NCI-H510A treated with DMSO at 0.1 percent for 48 hours (cell line): Measurements from ENCODE around the gene PHF5A.
"Not testable (repeated sequence)": the region's sequence is repeated elsewhere in the genome, so short reads cannot be mapped to it uniquely, and the experiment has no call there.

Source experiments
- DNase-seq: peaks from one replicate; lab custom pipeline; 2025; lab: John Stamatoyannopoulos, UW

Gene PHF5A

GRCh38 chr22:41488076-41488475 is 19.6 kb upstream of the PHF5A start:
- DNase-seq = no peak

GRCh38 chr22:41487037-41487935 is 18.8 kb upstream of the PHF5A start:
- no peak for DNase-seq

GRCh38 chr22:41485033-41485432 is 16.5 kb upstream of the PHF5A start:
- DNase-seq = no peak

- DNase-seq = no peak
Observed at GRCh38 chr22:41482319-41482935, 13.9 kb upstream of the PHF5A start.

- no peak for DNase-seq
Observed at GRCh38 chr22:41481925-41482318, 13.4 kb upstream of the PHF5A start.

GRCh38 chr22:41481131-41481830 is 12.8 kb upstream of the PHF5A start:
- no peak for DNase-seq

- no peak for DNase-seq
Observed at GRCh38 chr22:41480397-41480735, 11.9 kb upstream of the PHF5A start.

GRCh38 chr22:41479671-41480396 is 11.3 kb upstream of the PHF5A start:
- DNase-seq = no peak

- no peak for DNase-seq
Observed at GRCh38 chr22:41478891-41479521, 10.5 kb upstream of the PHF5A start.

- DNase-seq = no peak
Observed at GRCh38 chr22:41478473-41478872, 10.0 kb upstream of the PHF5A start.

- DNase-seq = no peak
Observed at GRCh38 chr22:41474872-41475451, 6.5 kb upstream of the PHF5A start.

- DNase-seq = no peak
Observed at GRCh38 chr22:41471568-41471967, 3.1 kb upstream of the PHF5A start.

- DNase-seq = no peak
Observed at GRCh38 chr22:41470886-41471285, 2.4 kb upstream of the PHF5A start.

- DNase-seq = no peak
Observed at GRCh38 chr22:41469218-41469851, 843 bp upstream of the PHF5A start.

GRCh38 chr22:41461901-41462300 is 6.6 kb downstream of the PHF5A start:
- DNase-seq = no peak

- not testable (repeated sequence) for DNase-seq
Observed at GRCh38 chr22:41460071-41460470, 8.4 kb downstream of the PHF5A start.

- no peak for DNase-seq
Observed at GRCh38 chr22:41459431-41459830, 9.1 kb downstream of the PHF5A start.

- no peak for DNase-seq
Observed at GRCh38 chr22:41458161-41458728, 10.2 kb downstream of the PHF5A start.

- DNase-seq = peak; percentile 95
Observed at GRCh38 chr22:41448189-41448808, 20.2 kb downstream of the PHF5A start.
